NCI-H524 treated with DMSO at 0.1 percent for 48 hours (cell line): ENCODE results near the gene KRTAP23-1.

Experiments used
- DNase-seq: peaks from one replicate; lab custom pipeline; 2025; lab: John Stamatoyannopoulos, UW

Gene KRTAP23-1

GRCh38 chr21:30348506-30348905, at the start of gene KRTAP23-1:
Gene KRTAP23-1 (minus strand): TSS chr21:30348606. CDS start chr21:30348606, 0 bp downstream.
- DNase-seq, result no peak

- no peak for DNase-seq
Measured at GRCh38 chr21:30395731-30396130, 47.3 kb upstream of the KRTAP23-1 start, which contains the start of gene KRTAP13-1. Gene KRTAP13-1 (plus strand): TSS chr21:30396031. CDS start chr21:30396087, 56 bp downstream.

GRCh38 chr21:30391492-30392025, 43.2 kb upstream of the KRTAP23-1 start:
- DNase-seq, result no peak

- no peak for DNase-seq
Measured at GRCh38 chr21:30382201-30382600, 33.8 kb upstream of the KRTAP23-1 start.

GRCh38 chr21:30372139-30372770, 23.8 kb upstream of the KRTAP23-1 start, which contains the start of gene KRTAP13-2:
Gene KRTAP13-2 (minus strand): TSS chr21:30372271. CDS start chr21:30372213, 58 bp downstream.
- no peak for DNase-seq

GRCh38 chr21:30355906-30356305, 7.5 kb upstream of the KRTAP23-1 start:
- DNase-seq, result no peak

- DNase-seq, result no peak
Measured at GRCh38 chr21:30354308-30355005, 6.1 kb upstream of the KRTAP23-1 start.

GRCh38 chr21:30351534-30351933, 3.1 kb upstream of the KRTAP23-1 start:
- DNase-seq, result no peak

GRCh38 chr21:30349572-30349971, 1.2 kb upstream of the KRTAP23-1 start:
- no peak for DNase-seq

- DNase-seq, result no peak
Measured at GRCh38 chr21:30345014-30345413, 3.4 kb downstream of the KRTAP23-1 start.

GRCh38 chr21:30340714-30341573, 7.5 kb downstream of the KRTAP23-1 start:
- no peak for DNase-seq

- DNase-seq, result no peak
Measured at GRCh38 chr21:30338717-30339116, 9.7 kb downstream of the KRTAP23-1 start.

- no peak for DNase-seq
Measured at GRCh38 chr21:30337772-30338171, 10.6 kb downstream of the KRTAP23-1 start.

- no peak for DNase-seq
Measured at GRCh38 chr21:30337276-30337744, 11.1 kb downstream of the KRTAP23-1 start, which contains the start of gene KRTAP27-1. Gene KRTAP27-1 (minus strand): TSS chr21:30337694. CDS start chr21:30337668, 26 bp downstream.

GRCh38 chr21:30336596-30336995, 11.8 kb downstream of the KRTAP23-1 start:
- no peak for DNase-seq

GRCh38 chr21:30333736-30334135, 14.7 kb downstream of the KRTAP23-1 start:
- DNase-seq, result no peak

GRCh38 chr21:30332681-30333080, 15.7 kb downstream of the KRTAP23-1 start:
- DNase-seq, result no peak

GRCh38 chr21:30329203-30329875, 19.1 kb downstream of the KRTAP23-1 start:
- DNase-seq, result no peak

GRCh38 chr21:30326390-30326789, 22.0 kb downstream of the KRTAP23-1 start:
- no peak for DNase-seq

GRCh38 chr21:30320215-30320614, 28.2 kb downstream of the KRTAP23-1 start, which contains the start of gene KRTAP26-1:
Gene KRTAP26-1 (minus strand): TSS chr21:30320315. CDS start chr21:30320035, 280 bp downstream.
- DNase-seq, result no peak

- DNase-seq, result no peak
Measured at GRCh38 chr21:30315701-30316100, 32.7 kb downstream of the KRTAP23-1 start.
